IMR-90 (cell line): ENCODE results near the gene TUBA3E. TPM values are rescaled to one million over a fixed set of nuclear protein-coding genes. Genes with fewer than 3 reads are reported as not detected.
"Not testable (repeated sequence)": the region's sequence is repeated elsewhere in the genome, so short reads cannot be mapped to it uniquely, and the experiment has no call there.

ENCODE experiments used
- ATAC-seq: fragments of 200-7000 bp; cut with Tn5 transposase; 2 replicates; pipeline ENCODE4 v1.9.1; 2020; ENCODE audit warnings: low read depth, mild to moderate bottlenecking, moderate library complexity
- BruUV-seq: library from RNA; stranded (reverse); fragments of 400-500 nt; replicated peaks from 2 replicates; lab custom pipeline; 2021; lab: Mats Ljungman, UMichigan
- CTCF ChIA-PET: fragments of 300-600 bp; formaldehyde crosslinking; extraction: SDS; loops from one replicate; lab custom pipeline; 2021; ENCODE audit warnings: antibody characterized with exemption; lab: Yijun Ruan, JAX
- POLR2A ChIA-PET: fragments of 300-600 bp; sonication (Branson Sonifier 250); formaldehyde crosslinking; loops from one replicate; lab custom pipeline; 2022; ENCODE audit warnings: antibody characterized with exemption; ENCODE audit not compliant: unreplicated experiment; lab: Charles Lee
- DNase-seq: peaks from one replicate; pipeline ENCODE4 v3.0.0; 2013
- H2AFZ ChIP-seq: replicated peaks from 2 replicates; pipeline ENCODE3; 2013; ENCODE audit warnings: low read length, mild to moderate bottlenecking; ENCODE audit not compliant: poor library complexity
- H2AK5ac ChIP-seq: 2 replicates; pipeline ENCODE4 v1.6.1; 2013; ENCODE audit warnings: low read depth, low read length, inconsistent platforms
- H2AK9ac ChIP-seq: replicated peaks from 2 replicates; pipeline ENCODE3; 2013; ENCODE audit warnings: mild to moderate bottlenecking, low read depth, low read length, moderate library complexity; ENCODE audit not compliant: poor library complexity
- H2BK120ac ChIP-seq: 2 replicates; pipeline ENCODE4 v1.6.1; 2013; ENCODE audit warnings: low read depth, low read length, inconsistent platforms
- H2BK15ac ChIP-seq: 3 replicates; pipeline ENCODE4 v1.6.1; 2013; ENCODE audit warnings: low read depth, low read length, inconsistent platforms
- H2BK20ac ChIP-seq: 2 replicates; pipeline ENCODE4 v1.6.1; 2013; ENCODE audit warnings: low read depth, mild to moderate bottlenecking, inconsistent platforms, low read length, moderate library complexity
- H2BK5ac ChIP-seq: 2 replicates; pipeline ENCODE4 v1.6.1; 2013; ENCODE audit warnings: mild to moderate bottlenecking, low read depth, low read length, inconsistent platforms; ENCODE audit not compliant: poor library complexity, severe bottlenecking
- H3K14ac ChIP-seq: replicated peaks from 2 replicates; pipeline ENCODE4 v1.6.1; 2013; ENCODE audit warnings: low read depth, low read length, inconsistent platforms
- H3K18ac ChIP-seq: 2 replicates; pipeline ENCODE4 v1.6.1; 2013; ENCODE audit warnings: low read depth, low read length, control low read depth
- H3K23ac ChIP-seq: 2 replicates; pipeline ENCODE4 v1.6.1; 2013; ENCODE audit warnings: low read depth, low read length, inconsistent platforms
- H3K27ac ChIP-seq: 2 replicates; pipeline ENCODE4 v1.5.1; 2013; ENCODE audit warnings: mild to moderate bottlenecking, control low read depth, low read length; ENCODE audit not compliant: insufficient read depth
- H3K27me3 ChIP-seq: 2 replicates; pipeline ENCODE4 v1.6.1; 2013; ENCODE audit warnings: low read length; ENCODE audit not compliant: control insufficient read depth, insufficient read depth
- H3K36me3 ChIP-seq: 2 replicates; pipeline ENCODE4 v1.6.1; 2013; ENCODE audit warnings: low read length, mixed read lengths; ENCODE audit not compliant: control insufficient read depth, insufficient read depth
- H3K4ac ChIP-seq: 2 replicates; pipeline ENCODE4 v1.6.1; 2013; ENCODE audit warnings: low read depth, low read length, inconsistent platforms
- H3K4me1 ChIP-seq: 2 replicates; pipeline ENCODE4 v1.6.1; 2013; ENCODE audit warnings: low read length, mixed read lengths; ENCODE audit not compliant: control insufficient read depth, insufficient read depth
- H3K4me2 ChIP-seq: 2 replicates; pipeline ENCODE4 v1.6.1; 2013; ENCODE audit warnings: low read depth, mild to moderate bottlenecking, control low read depth, low read length, moderate library complexity
- H3K4me3 ChIP-seq: 2 replicates; pipeline ENCODE4 v1.5.1; 2013; ENCODE audit warnings: low read depth, mild to moderate bottlenecking, control low read depth, low read length, moderate library complexity; ENCODE audit not compliant: insufficient read depth
- H3K56ac ChIP-seq: 2 replicates; pipeline ENCODE4 v1.6.1; 2013; ENCODE audit warnings: low read length, inconsistent platforms; ENCODE audit not compliant: insufficient read depth; ENCODE audit errors: extremely low read depth
- H3K79me1 ChIP-seq, 2 experiments: 2 replicates each; pipeline ENCODE4 v1.6.1; 2013; ENCODE audit warnings: low read length in 2 of 2, inconsistent platforms in 1 of 2, low read depth in 1 of 2
- H3K9ac ChIP-seq: 2 replicates; pipeline ENCODE4 v1.6.1; 2013; ENCODE audit warnings: low read depth, low read length, control low read depth
- H3K9me1 ChIP-seq: 2 replicates; pipeline ENCODE4 v1.6.1; 2013; ENCODE audit warnings: low read length, inconsistent platforms; ENCODE audit not compliant: insufficient read depth
- H3K9me3 ChIP-seq: 2 replicates; pipeline ENCODE4 v1.6.1; 2013; ENCODE audit warnings: low read length; ENCODE audit not compliant: control insufficient read depth, insufficient read depth
- H4K20me1 ChIP-seq: 2 replicates; pipeline ENCODE4 v1.6.1; 2013; ENCODE audit warnings: low read length, inconsistent platforms; ENCODE audit not compliant: insufficient read depth
- H4K5ac ChIP-seq: 2 replicates; pipeline ENCODE4 v1.6.1; 2013; ENCODE audit warnings: mild to moderate bottlenecking, low read depth, low read length, control low read depth
- H4K8ac ChIP-seq, 2 experiments: 2 replicates each; pipeline ENCODE4 v1.6.1; 2013; ENCODE audit warnings: low read depth in 2 of 2, low read length in 2 of 2, control low read depth in 1 of 2, inconsistent platforms in 1 of 2
- H4K91ac ChIP-seq: 2 replicates; pipeline ENCODE4 v1.6.1; 2013; ENCODE audit warnings: low read depth, low read length, inconsistent platforms; ENCODE audit not compliant: insufficient read depth
- WGBS, 2 experiments: methylation state at CpG; one replicate each; pipeline versions ENCODE4 v1.1.5 to v1.1.7; 2013; ENCODE audit warnings: missing lambda C conversion rate in 2 of 2; ENCODE audit not compliant: insufficient read length in 1 of 2; ENCODE audit errors: extremely low coverage in 2 of 2; 5-methylcytosine and 5-hydroxymethylcytosine counted together
- dilution Hi-C: fragments of 300-500 bp; cut with HindIII; formaldehyde crosslinking; loops from one replicate; pipeline ENCODE4 v1.14.3; 2018; ENCODE audit warnings: low sequenced_read_pairs; ENCODE audit not compliant: unreplicated experiment
- in situ Hi-C: fragments of 300-500 bp; cut with MboI; formaldehyde crosslinking; loops from 3 replicates; pipeline ENCODE4 v1.14.3; 2019; ENCODE audit warnings: low sequenced_read_pairs, inconsistent platforms, mixed read lengths
- intact Hi-C: fragments of 100-400 bp; cut with micrococcal nuclease; formaldehyde crosslinking; loops from 2 replicates; pipeline ENCODE4 v1.10.0; 2022
- polyA plus RNA-seq, 3 experiments: library from polyadenylated mRNA; depleted of rRNA; stranded (reverse); fragments of >200 nt; gene quantifications; 2 replicates each; pipeline ENCODE4 v1.2.3, GENCODE V29; 2012; ENCODE audit warnings: low replicate concordance in 1 of 3
- total RNA-seq: library from RNA; depleted of rRNA; stranded (reverse); fragments of >200 nt; gene quantifications from 2 replicates; pipeline ENCODE4 v1.2.3, GENCODE V29; 2012

The TUBA3E gene
- total and polyA plus RNA-seq, 2 of the 4 experiments (the other 2 are of a cell fraction), result not detected

DNA sequence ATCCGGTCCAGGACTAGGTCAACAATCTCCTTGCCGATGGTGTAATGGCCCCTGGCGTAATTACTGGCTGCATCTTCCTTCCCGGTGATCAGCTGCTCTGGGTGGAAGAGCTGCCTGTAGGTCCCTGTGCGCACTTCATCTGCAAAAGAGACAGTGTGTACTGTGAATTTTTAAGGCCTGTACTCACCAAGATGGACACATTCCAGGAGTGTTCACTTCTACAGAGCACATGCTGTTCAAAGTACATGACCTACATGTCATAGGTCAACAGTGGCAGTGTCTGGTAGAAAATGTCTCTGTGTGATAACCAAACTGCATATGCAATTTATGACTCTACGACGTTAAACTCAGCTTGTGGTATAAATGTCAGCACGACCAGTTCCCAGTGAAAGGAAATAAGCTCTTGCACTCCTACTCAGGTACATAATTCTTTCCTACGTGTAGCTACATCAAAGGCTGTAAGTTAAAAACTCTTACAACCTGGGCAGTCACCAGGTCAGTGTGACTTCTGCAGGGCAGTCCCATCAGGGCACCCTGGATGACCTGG is 3.1 kb downstream of the TUBA3E start:
- in situ Hi-C loops, BruUV-seq: not testable (repeated sequence)

DNA sequence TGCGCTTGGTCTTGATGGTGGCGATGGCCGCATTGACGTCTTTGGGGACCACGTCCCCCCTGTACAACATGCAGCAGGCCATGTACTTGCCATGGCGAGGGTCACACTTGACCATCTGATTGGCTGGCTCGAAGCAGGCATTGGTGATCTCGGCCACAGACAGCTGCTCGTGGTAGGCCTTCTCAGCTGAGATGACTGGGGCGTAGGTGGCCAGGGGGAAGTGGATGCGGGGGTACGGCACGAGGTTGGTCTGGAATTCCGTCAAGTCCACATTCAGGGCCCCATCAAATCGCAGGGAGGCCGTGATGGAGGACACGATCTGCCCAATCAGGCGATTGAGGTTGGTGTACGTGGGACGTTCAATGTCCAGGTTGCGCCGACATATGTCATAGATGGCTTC is 4.4 kb downstream of the TUBA3E start:
- H3K56ac ChIP-seq, H3K4me2 ChIP-seq, H3K9me3 ChIP-seq, H3K18ac ChIP-seq, dilution Hi-C loops, H3K23ac ChIP-seq, in situ Hi-C loops, H2AK9ac ChIP-seq, H4K5ac ChIP-seq, intact Hi-C loops, H3K79me1 ChIP-seq, H3K4me3 ChIP-seq, ATAC-seq, H2BK5ac ChIP-seq, POLR2A ChIA-PET, H2BK15ac ChIP-seq, H2BK120ac ChIP-seq, H2AFZ ChIP-seq, H3K36me3 ChIP-seq, DNase-seq, H4K8ac ChIP-seq, H3K14ac ChIP-seq, H2BK20ac ChIP-seq, BruUV-seq, H3K9ac ChIP-seq, H3K4me1 ChIP-seq, H2AK5ac ChIP-seq, H3K27me3 ChIP-seq, H3K27ac ChIP-seq, H3K4ac ChIP-seq, H3K9me1 ChIP-seq, CTCF ChIA-PET, H4K91ac ChIP-seq, H4K20me1 ChIP-seq: not testable (repeated sequence)
- no CpG with 5 or more reads among the region's 22 CpGs for WGBS, 2 experiments

More for the DNA sequence above, 3.1 kb downstream of the TUBA3E start:
- H3K27me3 ChIP-seq, H3K56ac ChIP-seq, H3K14ac ChIP-seq, dilution Hi-C loops, H3K4me2 ChIP-seq, H4K91ac ChIP-seq, H4K20me1 ChIP-seq, DNase-seq, H4K8ac ChIP-seq, H3K9ac ChIP-seq, H2BK20ac ChIP-seq, H4K5ac ChIP-seq, H3K4me3 ChIP-seq, H3K27ac ChIP-seq, H3K4me1 ChIP-seq, H2BK120ac ChIP-seq, intact Hi-C loops, H3K36me3 ChIP-seq, H3K9me3 ChIP-seq, H3K9me1 ChIP-seq, H2AFZ ChIP-seq, H2BK15ac ChIP-seq, H2BK5ac ChIP-seq, H3K4ac ChIP-seq, H3K79me1 ChIP-seq, POLR2A ChIA-PET, H2AK5ac ChIP-seq, H3K18ac ChIP-seq, H3K23ac ChIP-seq, ATAC-seq, H2AK9ac ChIP-seq: not testable (repeated sequence)
- no CpG with 5 or more reads among the region's 9 CpGs for WGBS, 2 experiments
- CTCF ChIA-PET, result interaction anchor here (1.5 kb wide), 1 partner anchor 14 kb away, joined by 3 read pairs; the partner anchor contains the start of gene SMPD4
